NCI-H146 (cell line): ENCODE measurements around the gene LTA4H.

Experiments
- DNase-seq: peaks from one replicate; lab custom pipeline; 2025; lab: John Stamatoyannopoulos, UW

Gene LTA4H

DNA sequence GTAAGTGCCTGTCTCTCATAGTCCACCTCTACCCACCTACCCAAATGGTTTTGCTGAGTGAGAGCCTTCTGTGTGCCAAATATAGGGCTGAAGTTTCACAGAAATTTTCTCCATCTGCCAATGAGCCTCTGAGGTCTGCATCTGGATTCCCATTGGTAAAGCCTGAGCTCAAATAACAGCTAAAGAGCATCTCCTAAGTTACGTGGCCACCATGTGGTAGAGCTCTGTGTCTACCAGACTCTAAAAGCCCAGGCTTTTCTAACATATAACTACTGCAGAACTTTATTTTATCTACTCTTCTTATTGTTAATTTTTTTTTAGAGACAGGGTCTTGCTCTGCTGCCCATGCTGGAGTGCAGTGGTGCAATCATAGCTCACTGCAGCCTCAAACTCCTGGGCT, 76.3 kb downstream of the LTA4H start:
- DNase-seq = peak; percentile 13

GRCh38 chr12:95956557-95957145, 78.7 kb downstream of the LTA4H start:
- no peak for DNase-seq

DNA sequence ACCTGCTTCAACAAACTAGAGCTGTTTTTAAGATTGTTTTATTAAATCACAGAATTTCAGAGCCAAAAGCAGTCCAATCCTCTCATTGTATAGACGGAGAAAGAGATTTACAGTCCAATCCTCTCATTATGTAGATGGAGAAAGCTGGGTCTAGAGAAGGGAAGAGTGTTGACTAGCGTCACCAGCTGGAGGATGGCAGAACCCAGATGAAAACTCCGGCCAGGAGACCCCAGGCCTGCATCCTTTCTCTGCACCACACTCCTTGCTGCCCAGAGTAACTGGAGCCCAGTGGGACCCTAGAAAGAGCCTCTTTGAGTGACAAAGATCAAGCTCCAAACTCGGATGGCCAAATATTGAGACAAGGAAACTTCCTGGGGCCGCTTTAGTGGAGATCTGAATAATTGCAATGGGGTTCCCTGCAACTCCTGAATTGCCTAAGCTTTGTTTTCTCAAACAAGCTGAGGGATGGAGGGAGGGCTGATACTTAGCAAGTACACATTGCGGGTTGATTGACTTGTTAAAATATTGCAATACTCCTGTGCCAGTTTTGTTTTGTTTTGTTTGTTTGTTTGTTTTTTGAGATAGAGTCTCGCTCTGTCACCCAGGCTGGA, 79.7 kb downstream of the LTA4H start:
- no peak for DNase-seq

GRCh38 chr12:95953000-95953399, 82.4 kb downstream of the LTA4H start:
- DNase-seq = no peak

- DNase-seq = no peak
Observed at GRCh38 chr12:95951515-95951914, 83.9 kb downstream of the LTA4H start.
